ENCODE data around the gene ZNF785. TPM values are rescaled to one million over a fixed set of nuclear protein-coding genes. Genes with fewer than 3 reads are reported as not detected.
"Not testable (repeated sequence)": the region's sequence is repeated elsewhere in the genome, so short reads cannot be mapped to it uniquely, and the experiment has no call there.

ZNF785 gene
- total RNA-seq = 10 to 100 TPM in 1 of 2 experiments, 1 to 10 TPM in 1; 9.2 to 10.8 TPM

DNA sequence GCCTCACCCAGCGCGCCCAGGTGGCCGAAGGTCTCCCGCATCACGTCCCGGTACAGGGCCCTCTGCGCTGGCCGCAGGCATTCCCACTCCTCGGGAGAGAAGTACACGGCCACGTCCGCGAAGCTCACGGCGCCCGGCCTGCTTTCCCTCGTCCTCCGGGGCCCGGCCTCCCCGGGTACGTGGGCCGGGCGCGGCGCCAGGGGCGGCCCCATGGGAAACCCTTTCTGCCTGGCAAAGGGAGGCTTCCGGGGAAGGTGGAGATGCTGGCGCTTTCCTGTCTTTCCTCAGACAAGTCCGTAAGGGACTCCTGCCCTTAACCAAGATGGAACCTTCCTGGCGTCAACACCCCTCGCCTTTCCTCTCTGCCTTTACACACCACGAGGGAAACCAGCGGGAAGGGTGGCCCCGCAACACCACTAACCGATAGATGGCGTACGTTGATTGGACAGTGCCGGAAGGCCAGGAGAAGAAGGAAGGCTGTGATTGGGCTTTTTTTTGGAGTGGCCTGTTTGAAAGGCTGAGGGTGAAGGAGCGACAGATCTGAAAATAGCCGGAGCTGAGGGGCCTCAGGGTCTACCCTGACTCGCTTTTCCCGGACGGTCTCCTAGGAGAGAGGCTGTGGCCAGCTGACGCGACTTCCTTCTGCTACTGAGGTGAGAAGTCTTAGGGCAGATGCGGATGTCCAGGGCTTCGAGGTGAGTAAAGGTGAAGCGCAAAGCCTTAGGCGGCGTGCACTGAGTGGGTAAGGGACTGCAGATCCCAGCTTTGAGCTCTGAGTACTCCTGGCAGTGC lies at the start of gene ZNF785:
Gene ZNF785 (minus strand): TSS at position 298 of the 792 bp plus-strand sequence. CDS start 86 bp downstream, at position 212.
- Mint-ChIP-seq H3K36me3 (ENCODE audit: low read depth) (peaks cover 46% of the 10 kb centered on the region), H3K27ac (peak within 1 kb of the TSS; percentile 92), H3K9me3 (ENCODE audit: low read depth) (no peaks in the 10 kb centered on the region), H3K4me1 (peaks cover 37% of the 10 kb centered on the region), H3K27me3 (no peaks in the 10 kb centered on the region), H3K4me3 (peak within 1 kb of the TSS; percentile 87)
- POLR2A ChIA-PET = interaction anchor here (0.5 to 2.2 kb wide), 7 partner anchors 14 to 680 kb away, joined by 3 to 10 read pairs (median 6); partner anchors contain the start of genes ZNF688, ZNF689 and ZNF764
- DNase-seq (peak; percentile 96), ATAC-seq (peak; percentile 99)
- CTCF ChIA-PET = interaction anchor here (0.7 to 4.8 kb wide), 7 partner anchors 11 to 176 kb away, joined by 4 to 32 read pairs (median 7); partner anchors contain the start of gene ZNF688
- intact Hi-C loops (cut with DNase I, micrococcal nuclease) = loop anchor here (1.0 to 2.0 kb wide), 11 partner anchors 13 to 155 kb away; partner anchors contain the start of genes DCTPP1 (in 1 of the 2), FBRS (in 1 of the 2), PRR14 (in 1 of the 2) and ZNF689 (in 1 of the 2)

- peaks cover 3% of the 10 kb centered on the region for H3K36me3 Mint-ChIP-seq (ENCODE audit: low read depth)
- no peak for ATAC-seq
- H3K27ac Mint-ChIP-seq = peak overlapping the region; percentile 96
- peak overlapping the region; percentile 89 for H3K4me3 Mint-ChIP-seq
- CTCF ChIA-PET = interaction anchor here (0.6 to 2.4 kb wide), 9 partner anchors 17 to 224 kb away, joined by 3 to 15 read pairs (median 5); partner anchors contain the start of genes DCTPP1, PRR14 and ZNF764
- no peak for DNase-seq
- H3K27me3 Mint-ChIP-seq = no peaks in the 10 kb centered on the region
- H3K4me1 Mint-ChIP-seq = peaks cover 20% of the 10 kb centered on the region
- POLR2A ChIA-PET = interaction anchor here (0.6 to 1.0 kb wide), 11 partner anchors 17 to 277 kb away, joined by 3 to 10 read pairs (median 4); partner anchors contain the start of genes DCTPP1, PRR14, SRCAP and ZNF688
- intact Hi-C loops (cut with DNase I, micrococcal nuclease) = no loop called here
- H3K9me3 Mint-ChIP-seq (ENCODE audit: low read depth) = no peaks in the 10 kb centered on the region
These were observed 48.0 kb upstream of the ZNF785 start for GRCh38 chr16:30633526-30633925.

DNA sequence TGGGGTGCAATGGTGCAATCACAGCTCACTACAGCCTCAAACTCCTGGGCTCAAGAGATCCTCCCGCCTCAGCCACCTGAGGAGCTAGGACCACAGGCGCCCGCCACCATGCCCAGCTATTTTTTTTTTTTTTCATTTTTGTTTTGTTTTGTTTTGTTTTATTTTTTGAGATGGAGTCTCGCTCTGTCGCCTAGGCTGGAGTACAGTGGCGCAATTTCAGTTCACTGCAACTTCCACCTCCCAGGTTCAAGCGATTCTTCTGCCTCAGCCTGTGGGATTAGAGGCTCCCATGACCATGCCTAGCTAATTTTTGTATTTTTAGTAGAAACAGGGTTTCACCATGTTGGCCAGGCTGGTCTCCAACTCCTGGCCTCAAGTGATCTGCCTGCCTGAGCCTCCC lies 47.0 kb upstream of the ZNF785 start:
- H3K27me3 Mint-ChIP-seq; H3K9me3 Mint-ChIP-seq (ENCODE audit: low read depth); H3K36me3 Mint-ChIP-seq (ENCODE audit: low read depth); intact Hi-C loops (cut with DNase I, micrococcal nuclease); H3K27ac Mint-ChIP-seq; DNase-seq; H3K4me3 Mint-ChIP-seq; ATAC-seq: not testable (repeated sequence)
- ChIA-PET CTCF (interaction anchor here (0.6 to 2.4 kb wide), 6 partner anchors 17 to 1752 kb away, joined by 3 to 15 read pairs (median 4); no protein-coding TSS in a partner anchor), POLR2A (interaction anchor here (0.9 to 1.2 kb wide), 2 partner anchors 202 to 262 kb away, joined by 3 to 4 read pairs; partner anchors contain the start of gene DCTPP1)
- peaks cover 24% of the 10 kb centered on the region for H3K4me1 Mint-ChIP-seq

DNA sequence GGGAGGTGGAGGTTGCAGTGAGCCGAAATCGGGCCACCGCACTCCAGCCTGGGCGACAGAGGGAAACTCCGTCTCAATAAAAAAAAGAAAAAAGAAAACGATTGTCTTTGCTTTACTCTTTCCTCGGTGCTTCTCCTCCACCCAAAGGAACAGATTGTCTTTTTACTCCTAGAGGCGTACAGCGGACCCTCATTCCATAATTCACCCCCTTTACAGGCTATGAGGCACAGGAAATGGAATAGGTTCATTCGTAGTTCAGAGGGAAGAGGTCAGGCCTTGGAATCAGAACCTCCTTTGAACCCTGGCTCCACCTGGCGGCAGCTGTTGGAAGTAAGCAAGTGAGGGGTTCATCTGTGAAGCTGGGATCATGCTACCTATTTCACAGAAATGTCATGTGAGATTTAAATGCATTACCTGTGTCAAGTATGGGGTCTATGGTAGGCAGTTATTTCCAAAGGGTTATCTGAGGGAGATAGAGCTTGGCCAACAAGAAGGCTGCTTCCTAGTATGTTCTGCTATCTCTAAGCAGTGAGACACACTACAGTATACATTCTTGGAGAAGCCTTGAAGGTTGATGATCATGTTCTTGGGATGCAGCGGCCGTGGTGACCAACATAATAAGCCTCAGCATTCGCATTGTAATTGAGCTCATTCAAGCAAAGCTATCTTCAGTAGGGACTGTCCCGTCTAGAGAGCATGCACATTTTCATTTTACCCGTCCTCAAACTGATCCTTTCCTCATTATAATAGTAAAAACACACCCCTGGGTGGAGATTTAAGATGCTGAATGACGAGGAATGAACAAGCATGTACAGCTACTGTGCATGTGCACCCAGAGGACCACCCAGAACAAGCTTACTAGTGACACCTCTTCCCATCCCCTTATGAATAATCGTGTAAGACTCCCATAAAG lies 43.4 kb upstream of the ZNF785 start:
- Mint-ChIP-seq H3K4me1 (peaks cover 14% of the 10 kb centered on the region), H3K27me3 (no peaks in the 10 kb centered on the region), H3K27ac (peak overlapping the region; percentile 82), H3K9me3 (ENCODE audit: low read depth) (no peaks in the 10 kb centered on the region), H3K36me3 (ENCODE audit: low read depth) (peaks cover 2% of the 10 kb centered on the region), H3K4me3 (peak overlapping the region; percentile 58)
- intact Hi-C loops (cut with DNase I, micrococcal nuclease) = loop anchor here in 1 of 2 experiments (1.0 kb wide), 1 partner anchor 199 kb away; the partner anchor contains the start of gene DCTPP1
- DNase-seq = peak; percentile 95
- ChIA-PET POLR2A (interaction anchor here (0.6 to 1.3 kb wide), 5 partner anchors 174 to 509 kb away, joined by 3 to 5 read pairs (median 3); partner anchors contain the start of genes CORO1A and DCTPP1), CTCF (interaction anchor here (0.9 to 4.7 kb wide), 23 partner anchors 9 to 221 kb away, joined by 3 to 30 read pairs (median 5); partner anchors contain the start of genes DCTPP1, PRR14 and ZNF688)
- ATAC-seq = peak; percentile 93

- peaks cover 13% of the 10 kb centered on the region for H3K4me1 Mint-ChIP-seq
- ChIA-PET CTCF (interaction anchor here (4.7 kb wide), 1 partner anchor 11 kb away, joined by 30 read pairs; no protein-coding TSS in a partner anchor), POLR2A (interaction anchor here (0.7 kb wide), 1 partner anchor 69 kb away, joined by 3 read pairs; no protein-coding TSS in a partner anchor)
- H3K9me3 Mint-ChIP-seq (ENCODE audit: low read depth) = no peaks in the 10 kb centered on the region
- ATAC-seq = no peak
- intact Hi-C loops (cut with DNase I, micrococcal nuclease) = no loop called here
- no peaks in the 10 kb centered on the region for H3K36me3 Mint-ChIP-seq (ENCODE audit: low read depth)
- no peaks in the 10 kb centered on the region for H3K27me3 Mint-ChIP-seq
- no peak for DNase-seq
- H3K27ac Mint-ChIP-seq = no peak overlapping the region
- H3K4me3 Mint-ChIP-seq = no peak overlapping the region
These were observed 40.7 kb upstream of the ZNF785 start for GRCh38 chr16:30626236-30626635.

DNA sequence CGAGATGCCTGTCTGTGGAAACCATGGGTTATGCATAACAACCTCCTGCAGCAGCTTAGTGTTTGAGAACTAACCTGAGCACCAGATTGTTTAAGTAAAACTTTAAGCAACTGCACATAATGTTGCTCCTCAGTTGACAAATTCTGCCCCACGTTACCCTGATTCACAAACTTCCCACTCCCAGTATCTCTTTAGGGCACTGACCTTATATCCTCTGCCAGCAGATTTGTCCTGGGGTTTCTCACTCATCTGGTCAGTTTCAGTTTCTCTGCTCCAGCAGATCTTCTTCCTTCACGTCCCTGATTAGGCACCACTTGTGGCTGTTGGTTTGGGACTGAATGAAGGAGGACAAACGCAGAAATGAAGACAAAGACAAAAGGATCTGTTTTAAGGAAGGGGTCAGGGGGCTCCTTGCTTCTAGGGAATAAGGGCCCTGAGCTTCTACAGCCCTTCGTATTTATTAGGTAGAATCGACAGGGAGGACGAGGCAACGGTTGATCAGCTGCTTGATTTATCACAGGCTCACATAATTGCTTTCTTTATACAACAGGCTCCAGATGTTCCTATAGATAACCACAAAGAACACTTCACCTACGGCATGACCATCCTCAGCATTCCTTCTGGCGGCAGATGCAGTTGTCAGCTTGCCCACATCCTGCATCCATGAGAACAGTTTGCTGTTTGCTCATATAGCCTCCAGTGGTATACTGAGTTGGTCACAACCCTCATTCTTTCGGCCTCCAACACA lies 38.2 kb upstream of the ZNF785 start:
- no peak for DNase-seq
- no peak overlapping the region for H3K4me3 Mint-ChIP-seq
- ChIA-PET CTCF (interaction anchor here (1.2 kb wide), 1 partner anchor 8 kb away, joined by 3 read pairs; no protein-coding TSS in a partner anchor), POLR2A (interaction anchor here (1.1 kb wide), 1 partner anchor 8 kb away, joined by 3 read pairs; no protein-coding TSS in a partner anchor)
- no peak for ATAC-seq
- no peaks in the 10 kb centered on the region for H3K27me3 Mint-ChIP-seq
- H3K9me3 Mint-ChIP-seq (ENCODE audit: low read depth) = no peaks in the 10 kb centered on the region
- H3K36me3 Mint-ChIP-seq (ENCODE audit: low read depth) = no peaks in the 10 kb centered on the region
- intact Hi-C loops (cut with DNase I, micrococcal nuclease) = no loop called here
- H3K27ac Mint-ChIP-seq = no peak overlapping the region
- peaks cover 6% of the 10 kb centered on the region for H3K4me1 Mint-ChIP-seq

- intact Hi-C loops (cut with DNase I, micrococcal nuclease) = no loop called here
- Mint-ChIP-seq H3K9me3 (ENCODE audit: low read depth) (no peaks in the 10 kb centered on the region), H3K27ac (no peak overlapping the region), H3K36me3 (ENCODE audit: low read depth) (no peaks in the 10 kb centered on the region), H3K4me3 (no peak overlapping the region), H3K4me1 (no peaks in the 10 kb centered on the region), H3K27me3 (no peaks in the 10 kb centered on the region)
- ChIA-PET POLR2A (interaction anchor here (0.6 kb wide), 1 partner anchor 16 kb away, joined by 3 read pairs; no protein-coding TSS in a partner anchor), CTCF (interaction anchor here (0.9 to 1.0 kb wide), 3 partner anchors 9 to 193 kb away, joined by 4 to 5 read pairs (median 4); partner anchors contain the start of gene DCTPP1)
- no peak for ATAC-seq
- DNase-seq = no peak
These were observed 37.0 kb upstream of the ZNF785 start for GRCh38 chr16:30622455-30623032.

GRCh38 chr16:30621765-30622164 lies 36.3 kb upstream of the ZNF785 start:
- Mint-ChIP-seq H3K36me3 (ENCODE audit: low read depth) (no peaks in the 10 kb centered on the region), H3K27ac (no peak overlapping the region), H3K9me3 (ENCODE audit: low read depth) (no peaks in the 10 kb centered on the region), H3K27me3 (no peaks in the 10 kb centered on the region), H3K4me1 (no peaks in the 10 kb centered on the region), H3K4me3 (no peak overlapping the region)
- ChIA-PET CTCF (interaction anchor here (0.7 to 1.8 kb wide), 5 partner anchors 10 to 192 kb away, joined by 3 to 6 read pairs (median 4); partner anchors contain the start of gene DCTPP1), POLR2A (no interaction called here)
- intact Hi-C loops (cut with DNase I, micrococcal nuclease) = no loop called here
- no peak for ATAC-seq
- DNase-seq = no peak

- no peaks in the 10 kb centered on the region for H3K27me3 Mint-ChIP-seq
- ATAC-seq (no peak), DNase-seq (no peak)
- POLR2A ChIA-PET = no interaction called here
- H3K27ac Mint-ChIP-seq = no peak overlapping the region
- no peaks in the 10 kb centered on the region for H3K9me3 Mint-ChIP-seq (ENCODE audit: low read depth)
- intact Hi-C loops (cut with DNase I, micrococcal nuclease) = no loop called here
- CTCF ChIA-PET = interaction anchor here (0.8 to 1.8 kb wide), 8 partner anchors 9 to 213 kb away, joined by 3 to 13 read pairs (median 4); partner anchors contain the start of genes DCTPP1, ZNF689 and ZNF771
- H3K4me1 Mint-ChIP-seq = no peaks in the 10 kb centered on the region
- no peaks in the 10 kb centered on the region for H3K36me3 Mint-ChIP-seq (ENCODE audit: low read depth)
- no peak overlapping the region for H3K4me3 Mint-ChIP-seq
These were observed 34.7 kb upstream of the ZNF785 start for GRCh38 chr16:30620169-30620568.

Data from activated CD4-positive, alpha-beta T cell treated with anti-CD3 and anti-CD28 coated beads for 36 hours (primary cell).